A549 treated with AZD9567 at 1 μM for 4 hours (cell line): Measurements from ENCODE around the gene OR8S1. TPM values are rescaled to one million over a fixed set of nuclear protein-coding genes. Genes with fewer than 3 reads are reported as not detected.

Source experiments
- total RNA-seq: library from RNA; stranded (reverse); fragments of 200-300 nt; extraction: Qiagen RNA extraction; gene quantifications from 5 replicates; pipeline ENCODE4 v1.2.3, GENCODE V29; 2022; ENCODE audit not compliant: insufficient read depth

The OR8S1 gene, protein sequence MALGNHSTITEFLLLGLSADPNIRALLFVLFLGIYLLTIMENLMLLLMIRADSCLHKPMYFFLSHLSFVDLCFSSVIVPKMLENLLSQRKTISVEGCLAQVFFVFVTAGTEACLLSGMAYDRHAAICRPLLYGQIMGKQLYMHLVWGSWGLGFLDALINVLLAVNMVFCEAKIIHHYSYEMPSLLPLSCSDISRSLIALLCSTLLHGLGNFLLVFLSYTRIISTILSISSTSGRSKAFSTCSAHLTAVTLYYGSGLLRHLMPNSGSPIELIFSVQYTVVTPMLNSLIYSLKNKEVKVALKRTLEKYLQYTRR
- total RNA-seq = not detected in 5 replicates

GRCh38 chr12:48525332-48525731 lies at the start of gene OR8S1:
TSS of gene OR8S1 (plus strand) at chr12:48525632. CDS start at chr12:48525632, 0 bp downstream.

DNA sequence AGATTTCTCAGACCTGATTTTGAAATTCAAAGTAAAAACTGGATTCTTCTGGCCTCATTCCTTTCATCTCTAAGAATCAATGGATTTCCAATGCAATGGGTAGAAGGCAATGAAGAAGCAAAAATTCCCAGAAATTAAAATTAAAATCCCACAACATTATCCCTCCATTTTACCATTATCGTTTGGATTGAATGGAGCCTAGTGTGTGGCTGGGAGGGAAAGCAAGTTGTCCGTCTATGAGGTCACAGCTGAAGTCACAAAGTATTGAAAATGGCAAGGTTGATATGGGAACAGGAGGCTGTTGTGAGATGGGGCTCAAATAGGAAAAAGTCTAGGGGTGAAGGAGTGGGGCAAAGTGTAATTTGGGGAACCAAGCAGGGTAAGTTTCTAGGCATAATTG lies 43.2 kb upstream of the OR8S1 start, which contains the start of gene C12orf54:
Gene C12orf54 (plus strand): TSS at position 301 of the 400 bp plus-strand sequence. CDS start 799 bp downstream, outside the sequence.

GRCh38 chr12:48569946-48570345 lies 44.5 kb downstream of the OR8S1 start, which contains the start of gene LALBA:
TSS of gene LALBA (minus strand) at chr12:48570046. CDS start at chr12:48570020, 26 bp downstream.

Other genes with a start within 250 kb of the OR8S1 start
- gene ZNF641, start 174.7 kb upstream of the OR8S1 start, total RNA-seq = 4.2 to 5.5 TPM (median 5.4 TPM) in 5 replicates
- gene ANP32D, start 53.1 kb upstream of the OR8S1 start, total RNA-seq = not detected in 5 replicates
- gene C12orf54, start 43.1 kb upstream of the OR8S1 start, total RNA-seq = not detected in 5 replicates
- gene LALBA, start 44.4 kb downstream of the OR8S1 start, total RNA-seq = not detected in 5 replicates
- 39.7 to 59.9 TPM (median 43.5 TPM) in 5 replicates for gene KANSL2, start 156.6 kb downstream of the OR8S1 start, total RNA-seq
- 13.4 to 19.8 TPM (median 14.8 TPM) in 5 replicates for gene CCNT1, start 191.1 kb downstream of the OR8S1 start, total RNA-seq